Osteocyte (in vitro differentiated cells): Measurements from ENCODE around the gene RHPN2. TPM values are rescaled to one million over a fixed set of nuclear protein-coding genes. Genes with fewer than 3 reads are reported as not detected.
"Not testable (repeated sequence)": the region's sequence is repeated elsewhere in the genome, so short reads cannot be mapped to it uniquely, and the experiment has no call there.

Experiments used
- DNase-seq: peaks from one replicate; pipeline ENCODE4 v3.0.0; 2021; ENCODE audit warnings: mixed read lengths; ENCODE audit not compliant: unreplicated experiment; ENCODE audit errors: extremely low spot score
- H3K27ac Mint-ChIP-seq: one replicate; pipeline ENCODE4 v1.8.0; 2021; ENCODE audit warnings: mild to moderate bottlenecking, mixed read lengths; ENCODE audit not compliant: unreplicated experiment
- H3K27me3 Mint-ChIP-seq: one replicate; pipeline ENCODE4 v1.8.0; 2021; ENCODE audit warnings: mixed read lengths; ENCODE audit not compliant: unreplicated experiment
- H3K36me3 Mint-ChIP-seq: one replicate; pipeline ENCODE4 v1.8.0; 2021; ENCODE audit warnings: mixed read lengths; ENCODE audit not compliant: unreplicated experiment
- H3K4me1 Mint-ChIP-seq: one replicate; pipeline ENCODE4 v1.8.0; 2021; ENCODE audit warnings: mixed read lengths; ENCODE audit not compliant: unreplicated experiment
- H3K4me3 Mint-ChIP-seq: one replicate; pipeline ENCODE4 v1.8.0; 2021; ENCODE audit warnings: mild to moderate bottlenecking, moderate library complexity, mixed read lengths; ENCODE audit not compliant: unreplicated experiment
- H3K9me3 Mint-ChIP-seq: one replicate; pipeline ENCODE4 v1.8.0; 2021; ENCODE audit warnings: mixed read lengths; ENCODE audit not compliant: unreplicated experiment
- total RNA-seq: library from RNA; stranded (reverse); gene quantifications from 2 replicates; pipeline ENCODE4 v1.2.1, GENCODE V29; 2021
- TF ChIP-seq, protein P1 (sequence below): fragments of 200-600 bp; sonication (generic); IDR thresholded peaks from 2 replicates; pipeline ENCODE4 v1.5.0; 2021; ENCODE audit warnings: antibody characterized with exemption, mild to moderate bottlenecking, moderate library complexity

The RHPN2 gene
- total RNA-seq, 1 donor from 2014 or later = 4.0 TPM

DNA sequence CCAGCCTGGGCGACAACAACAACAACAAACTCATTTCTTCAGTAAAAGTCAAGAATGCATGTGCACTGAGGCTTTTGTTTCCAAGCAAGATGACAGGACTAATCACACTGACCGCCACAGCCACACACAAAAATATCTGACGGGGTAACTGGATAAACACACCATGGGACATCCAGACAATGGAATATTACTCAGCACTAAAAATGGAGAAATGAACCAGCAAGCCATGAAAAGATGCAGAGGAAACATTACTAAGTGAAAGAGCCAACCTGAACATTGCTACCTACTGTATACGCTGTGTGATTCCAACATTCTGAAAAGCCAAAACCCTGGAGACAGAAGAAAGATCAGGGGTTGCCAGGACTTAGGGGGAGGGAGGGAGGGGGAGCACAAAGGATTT lies 56.0 kb downstream of the RHPN2 start:
- Mint-ChIP-seq H3K27me3 (no peaks in the 10 kb centered on the region), H3K4me1 (no peaks in the 10 kb centered on the region), H3K36me3 (peaks cover 2% of the 10 kb centered on the region), H3K4me3 (no peak overlapping the region), H3K27ac (no peak overlapping the region), H3K9me3 (no peaks in the 10 kb centered on the region)
- TF ChIP-seq, protein P1, sequence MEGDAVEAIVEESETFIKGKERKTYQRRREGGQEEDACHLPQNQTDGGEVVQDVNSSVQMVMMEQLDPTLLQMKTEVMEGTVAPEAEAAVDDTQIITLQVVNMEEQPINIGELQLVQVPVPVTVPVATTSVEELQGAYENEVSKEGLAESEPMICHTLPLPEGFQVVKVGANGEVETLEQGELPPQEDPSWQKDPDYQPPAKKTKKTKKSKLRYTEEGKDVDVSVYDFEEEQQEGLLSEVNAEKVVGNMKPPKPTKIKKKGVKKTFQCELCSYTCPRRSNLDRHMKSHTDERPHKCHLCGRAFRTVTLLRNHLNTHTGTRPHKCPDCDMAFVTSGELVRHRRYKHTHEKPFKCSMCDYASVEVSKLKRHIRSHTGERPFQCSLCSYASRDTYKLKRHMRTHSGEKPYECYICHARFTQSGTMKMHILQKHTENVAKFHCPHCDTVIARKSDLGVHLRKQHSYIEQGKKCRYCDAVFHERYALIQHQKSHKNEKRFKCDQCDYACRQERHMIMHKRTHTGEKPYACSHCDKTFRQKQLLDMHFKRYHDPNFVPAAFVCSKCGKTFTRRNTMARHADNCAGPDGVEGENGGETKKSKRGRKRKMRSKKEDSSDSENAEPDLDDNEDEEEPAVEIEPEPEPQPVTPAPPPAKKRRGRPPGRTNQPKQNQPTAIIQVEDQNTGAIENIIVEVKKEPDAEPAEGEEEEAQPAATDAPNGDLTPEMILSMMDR = no peak
- DNase-seq = no peak

DNA sequence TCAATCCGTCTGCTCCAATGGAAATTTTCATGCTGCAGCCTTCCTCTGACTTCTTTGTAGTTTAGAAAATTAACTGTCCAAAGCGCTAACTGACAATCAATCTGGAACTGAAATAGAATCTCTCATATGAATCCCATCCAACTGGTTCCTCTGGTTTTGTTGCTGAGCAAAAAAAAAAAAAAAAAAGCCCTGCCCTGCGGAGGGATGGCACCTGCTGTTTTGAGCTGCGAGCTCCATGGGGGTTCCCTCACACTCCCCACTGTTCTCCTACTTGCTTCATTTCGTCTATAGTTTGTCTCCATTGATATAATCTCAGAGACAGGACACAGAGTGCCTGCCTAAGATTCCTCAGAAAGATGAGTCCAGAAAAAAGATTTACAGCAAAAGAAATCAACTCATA lies 59.2 kb downstream of the RHPN2 start:
- no peak for DNase-seq
- TF ChIP-seq, protein P1 = no peak
- Mint-ChIP-seq H3K9me3 (no peaks in the 10 kb centered on the region), H3K4me1 (no peaks in the 10 kb centered on the region), H3K27ac (no peak overlapping the region), H3K27me3 (no peaks in the 10 kb centered on the region), H3K4me3 (no peak overlapping the region), H3K36me3 (peaks cover 6% of the 10 kb centered on the region)

DNA sequence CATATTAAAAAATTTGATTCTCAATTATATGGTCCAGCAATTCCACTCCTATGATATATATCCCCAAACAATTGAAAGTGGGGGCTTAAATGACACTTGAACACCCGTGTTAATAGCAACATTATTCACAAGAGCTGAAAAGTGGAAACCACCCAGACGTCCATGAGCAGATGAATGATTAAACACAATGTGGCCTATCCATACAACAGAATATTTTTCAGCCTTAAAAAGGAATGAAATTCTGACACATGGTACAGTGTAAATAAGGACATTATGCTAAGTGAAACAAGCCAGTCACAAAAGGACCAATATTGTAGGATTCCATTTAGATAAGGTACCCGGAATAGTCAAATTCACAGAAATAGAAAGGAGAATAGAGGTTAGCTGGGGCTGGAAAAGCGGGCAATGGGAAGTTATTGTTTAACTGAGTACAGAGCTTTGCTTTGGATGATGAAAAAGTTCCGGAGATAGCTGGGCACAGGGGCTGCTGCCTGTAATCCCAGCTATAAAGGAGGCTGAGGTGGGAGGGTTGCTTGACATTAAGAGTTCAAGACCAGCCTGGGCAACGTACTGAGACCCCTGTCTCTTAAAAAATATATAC lies 61.2 kb downstream of the RHPN2 start:
- DNase-seq, H3K9me3 Mint-ChIP-seq, H3K27ac Mint-ChIP-seq, H3K4me3 Mint-ChIP-seq, H3K36me3 Mint-ChIP-seq, H3K4me1 Mint-ChIP-seq, H3K27me3 Mint-ChIP-seq: not testable (repeated sequence)

DNA sequence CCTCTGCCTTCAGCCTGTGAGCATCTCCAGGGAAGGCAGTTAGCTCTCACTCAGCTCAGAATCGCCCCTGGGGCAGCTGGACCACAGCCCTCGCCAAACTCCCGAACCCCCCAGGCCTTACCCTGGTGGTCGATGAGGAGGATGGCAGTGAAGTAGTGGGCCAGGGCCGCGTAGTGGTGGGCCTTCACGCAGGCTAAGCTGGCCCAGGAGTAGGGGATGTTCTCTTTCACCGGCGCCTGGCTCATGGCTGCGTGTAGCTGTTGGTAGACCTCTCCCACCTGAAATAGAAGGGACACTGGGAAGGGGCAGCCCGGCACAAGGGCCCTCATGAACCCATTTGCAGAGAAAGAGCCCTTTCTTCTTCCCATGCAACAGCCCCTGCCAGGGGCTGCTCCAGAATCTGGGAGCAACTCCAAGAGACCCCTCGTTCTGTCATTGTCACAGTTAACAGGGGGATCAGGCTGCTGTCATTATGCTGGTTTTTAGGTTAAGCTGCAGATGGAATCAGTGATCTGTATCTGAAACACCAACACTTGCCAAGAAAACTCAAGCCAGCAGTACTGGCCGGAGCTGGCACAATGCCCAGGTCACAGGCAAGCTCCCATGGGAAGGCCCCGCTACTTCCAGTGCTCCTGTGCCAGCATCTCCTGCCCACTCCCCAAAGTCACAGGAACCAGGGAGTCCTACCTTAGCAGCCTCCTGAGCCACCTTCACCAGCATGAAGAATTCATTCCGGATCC lies 62.4 kb downstream of the RHPN2 start:
- not testable (repeated sequence) for H3K4me3 Mint-ChIP-seq, H3K27me3 Mint-ChIP-seq, H3K27ac Mint-ChIP-seq, H3K4me1 Mint-ChIP-seq, H3K9me3 Mint-ChIP-seq, DNase-seq, H3K36me3 Mint-ChIP-seq

DNA sequence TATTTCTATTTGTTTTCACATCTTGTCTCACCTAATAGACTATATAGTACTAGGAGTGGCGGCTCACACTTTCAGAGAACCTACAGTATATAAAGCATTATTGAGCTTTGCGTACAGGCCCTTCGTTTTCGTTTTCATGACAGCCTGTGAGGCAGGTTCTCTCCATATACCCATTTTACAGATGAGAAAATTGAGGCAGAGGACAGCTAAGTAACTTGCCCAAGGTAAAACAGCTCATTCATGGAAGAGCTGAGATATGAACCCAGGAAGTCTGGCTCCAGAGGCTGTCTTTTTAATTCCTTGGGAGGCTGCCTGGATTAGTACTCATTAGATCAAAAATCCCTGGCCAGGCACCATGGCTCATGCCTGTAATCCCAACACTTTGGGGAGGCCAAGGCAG lies 63.8 kb downstream of the RHPN2 start:
- DNase-seq = no peak
- H3K36me3 Mint-ChIP-seq = peaks cover 5% of the 10 kb centered on the region
- TF ChIP-seq, protein P1 = no peak
- no peak overlapping the region for H3K4me3 Mint-ChIP-seq
- no peak overlapping the region for H3K27ac Mint-ChIP-seq
- H3K9me3 Mint-ChIP-seq = no peaks in the 10 kb centered on the region
- no peaks in the 10 kb centered on the region for H3K27me3 Mint-ChIP-seq
- H3K4me1 Mint-ChIP-seq = no peaks in the 10 kb centered on the region

DNA sequence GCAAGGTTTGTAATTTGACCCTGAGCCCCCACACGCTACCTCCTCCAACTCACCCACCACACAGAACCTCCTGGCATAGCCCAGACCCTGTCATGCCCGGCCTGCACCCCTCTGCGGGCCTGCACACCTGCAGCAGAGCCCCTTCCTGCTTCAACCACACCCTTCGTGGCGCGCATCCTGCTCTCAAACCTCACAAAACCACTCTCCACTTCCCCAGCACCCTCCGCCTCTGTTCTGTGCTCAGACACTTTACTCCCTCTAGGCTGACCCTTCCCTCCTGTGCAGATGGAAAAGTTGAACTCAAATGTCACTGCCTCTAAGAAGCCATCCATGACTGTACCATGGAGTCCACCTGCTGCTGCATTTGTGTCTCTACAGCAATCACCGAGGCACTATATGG lies 64.2 kb downstream of the RHPN2 start:
- Mint-ChIP-seq H3K9me3 (no peaks in the 10 kb centered on the region), H3K27me3 (no peaks in the 10 kb centered on the region), H3K4me3 (no peak overlapping the region), H3K27ac (no peak overlapping the region), H3K36me3 (peaks cover 5% of the 10 kb centered on the region), H3K4me1 (no peaks in the 10 kb centered on the region)
- no peak for DNase-seq
- TF ChIP-seq, protein P1 = no peak
